Colonic mucosa (tissue), 4 donors: ENCODE data around the gene KIFAP3. TPM values are rescaled to one million over a fixed set of nuclear protein-coding genes. Genes with fewer than 3 reads are reported as not detected.
A peak's percentile ranks its signal among the peaks of the same experiment; 100 is the strongest.

Source experiments
- DNase-seq: peaks from one replicate; pipeline ENCODE4 v3.0.0-alpha.2; 2020
- H3K27ac ChIP-seq: fragments of 200-600 bp; one replicate; pipeline ENCODE4 v1.8.0; 2021
- H3K27me3 ChIP-seq: fragments of 200-600 bp; one replicate; pipeline ENCODE4 v1.8.0; 2021
- H3K36me3 ChIP-seq: fragments of 200-600 bp; one replicate; pipeline ENCODE4 v1.8.0; 2021
- H3K4me1 ChIP-seq: fragments of 200-600 bp; one replicate; pipeline ENCODE4 v1.8.0; 2021; ENCODE audit warnings: mild to moderate bottlenecking
- H3K4me3 ChIP-seq: fragments of 200-600 bp; one replicate; pipeline ENCODE4 v1.8.0; 2021
- H3K9ac ChIP-seq, 2 donors: one replicate each; pipeline ENCODE4 v1.7.0; 2013; ENCODE audit warnings: control low read depth in 2 of 2, low read depth in 2 of 2, low read length in 2 of 2
- H3K9me3 ChIP-seq: fragments of 200-600 bp; one replicate; pipeline ENCODE4 v1.8.0; 2021
- CTCF ChIP-seq: fragments of 200-600 bp; IDR thresholded peaks from one replicate; pipeline ENCODE4 v1.8.0; 2022; ENCODE audit warnings: antibody characterized with exemption, mild to moderate bottlenecking
- intact Hi-C: fragments of 100-400 bp; cut with DNase I; formaldehyde crosslinking; loops from one replicate; pipeline ENCODE4 v1.14.1; 2022
- total RNA-seq, 2 donors: library from RNA; stranded (reverse); fragmentation: NEBNext Ultra II Directional in 1 of 2; extraction: Animal tissue kit (Norgen Biotek cat#: 25700) in 1 of 2; gene quantifications; one replicate each; pipeline ENCODE4 v1.2.1, GENCODE V29; 2021
- donor health status: healthy.
- donor health status: DM: no; HTN: no; CAD: no.
- donor health status: DM: no; HTN: no; CAD: no.

Gene KIFAP3
- total RNA-seq, 2 donors from 2014 or later, result 18.3 to 27.6 TPM

DNA sequence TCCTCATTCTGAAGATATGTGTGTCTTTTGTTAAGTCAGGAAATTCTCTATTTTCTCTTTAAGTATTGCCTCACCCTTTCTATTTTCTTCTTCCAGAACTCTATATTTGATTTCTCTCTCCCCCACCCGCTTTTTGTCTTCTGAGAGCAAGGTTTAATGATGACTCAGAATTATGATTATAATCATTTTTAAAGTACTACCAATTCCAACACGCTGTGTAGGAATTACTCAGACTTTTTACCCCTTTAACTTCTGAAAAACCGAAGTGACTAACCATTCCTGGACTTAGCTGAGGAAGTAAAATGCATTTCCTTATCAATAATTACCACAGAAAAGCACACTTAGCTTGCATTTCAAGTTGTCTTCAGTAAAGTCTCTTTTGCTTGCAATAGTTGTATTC is 160.0 kb downstream of the KIFAP3 start:
- intact Hi-C loops, result no loop called here
- Histone ChIP-seq H3K27ac (no peak overlapping the region), H3K9ac (no peak overlapping the region), H3K27me3 (no peaks in the 10 kb centered on the region), H3K4me3 (no peak overlapping the region), H3K36me3 (no peaks in the 10 kb centered on the region), H3K9me3 (no peaks in the 10 kb centered on the region), H3K4me1 (no peaks in the 10 kb centered on the region)
- no peak for DNase-seq
- TF ChIP-seq CTCF, result no peak

DNA sequence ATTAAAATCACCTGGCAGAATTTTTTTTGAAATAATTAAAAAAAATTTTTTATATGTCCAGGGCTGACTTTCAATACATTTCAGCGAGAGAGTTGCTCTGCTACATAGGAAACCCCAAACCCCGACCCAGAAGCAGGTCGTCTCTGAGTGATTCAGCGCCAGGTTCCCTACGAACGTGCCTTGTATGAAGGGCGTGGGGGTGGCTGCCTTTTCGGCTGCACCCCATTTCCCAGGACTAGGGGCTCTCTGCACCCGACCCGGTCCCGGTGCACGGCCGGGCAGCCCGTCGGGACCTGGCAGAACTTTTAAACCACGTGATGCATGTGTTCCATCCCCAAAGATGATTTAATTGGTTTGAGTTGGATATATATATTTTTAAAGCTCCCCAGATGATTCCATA is 165.0 kb downstream of the KIFAP3 start:
- Histone ChIP-seq H3K27ac (no peak overlapping the region), H3K27me3 (no peaks in the 10 kb centered on the region), H3K36me3 (no peaks in the 10 kb centered on the region), H3K9me3 (no peaks in the 10 kb centered on the region), H3K9ac (no peak overlapping the region), H3K4me1 (no peaks in the 10 kb centered on the region), H3K4me3 (no peak overlapping the region)
- DNase-seq, result no peak
- TF ChIP-seq CTCF, result no peak
- intact Hi-C loops, result no loop called here

DNA sequence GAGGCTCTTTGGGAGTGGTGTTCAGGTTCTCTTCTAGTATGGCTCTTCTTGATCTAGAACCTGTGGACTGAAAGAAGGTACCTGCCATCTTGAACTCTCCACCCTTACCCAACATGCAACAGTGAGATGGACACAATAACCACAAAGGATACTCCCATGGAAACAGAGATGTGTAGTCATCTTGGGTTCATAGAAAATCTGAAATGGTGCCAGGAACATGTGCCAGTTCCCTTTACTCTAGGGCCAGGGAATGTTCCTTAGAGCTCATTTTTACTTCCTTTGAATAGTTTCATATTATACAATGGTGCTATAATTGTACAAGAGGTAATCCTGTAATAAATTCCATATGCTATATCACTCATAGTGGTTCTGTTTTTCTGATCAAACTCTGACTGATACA is 167.6 kb downstream of the KIFAP3 start:
- Histone ChIP-seq H3K9ac (no peak overlapping the region), H3K4me3 (no peak overlapping the region), H3K9me3 (no peaks in the 10 kb centered on the region), H3K27ac (no peak overlapping the region), H3K27me3 (no peaks in the 10 kb centered on the region), H3K36me3 (no peaks in the 10 kb centered on the region), H3K4me1 (no peaks in the 10 kb centered on the region)
- DNase-seq, result no peak
- intact Hi-C loops, result no loop called here
- TF ChIP-seq CTCF, result no peak

GRCh38 chr1:169904834-169905233 is 169.7 kb downstream of the KIFAP3 start:
- DNase-seq, result no peak
- no peaks in the 10 kb centered on the region for H3K36me3 ChIP-seq
- no peak overlapping the region for H3K27ac ChIP-seq
- H3K4me1 ChIP-seq, result no peaks in the 10 kb centered on the region
- TF ChIP-seq CTCF, result no peak
- H3K4me3 ChIP-seq, result no peak overlapping the region
- intact Hi-C loops, result no loop called here
- H3K27me3 ChIP-seq, result no peaks in the 10 kb centered on the region
- no peak overlapping the region for H3K9ac ChIP-seq
- no peaks in the 10 kb centered on the region for H3K9me3 ChIP-seq

- Histone ChIP-seq H3K4me3 (no peak overlapping the region), H3K9ac (no peak overlapping the region), H3K9me3 (no peaks in the 10 kb centered on the region), H3K27me3 (no peaks in the 10 kb centered on the region), H3K4me1 (no peaks in the 10 kb centered on the region), H3K27ac (no peak overlapping the region), H3K36me3 (no peaks in the 10 kb centered on the region)
- TF ChIP-seq CTCF, result no peak
- DNase-seq, result no peak
- intact Hi-C loops, result no loop called here
Measured at GRCh38 chr1:169902751-169903150, 171.7 kb downstream of the KIFAP3 start.

GRCh38 chr1:169901115-169901514 is 173.4 kb downstream of the KIFAP3 start:
- TF ChIP-seq CTCF, result no peak
- Histone ChIP-seq H3K4me1 (no peaks in the 10 kb centered on the region), H3K9me3 (no peaks in the 10 kb centered on the region), H3K27me3 (no peaks in the 10 kb centered on the region), H3K36me3 (no peaks in the 10 kb centered on the region), H3K27ac (peak overlapping the region; percentile 9), H3K4me3 (no peak overlapping the region), H3K9ac (no peak overlapping the region)
- DNase-seq, result no peak
- intact Hi-C loops, result no loop called here
